CD8-positive, alpha-beta memory T cell (primary cell): ENCODE data around the gene TCOF1. TPM values are rescaled to one million over a fixed set of nuclear protein-coding genes. Genes with fewer than 3 reads are reported as not detected.

ENCODE experiments used
- CTCF ChIA-PET: fragments of 350-600 bp; sonication (Branson Sonifier 250); formaldehyde crosslinking; loops from one replicate; lab custom pipeline; 2021; ENCODE audit warnings: antibody characterized with exemption; lab: Charles Lee
- POLR2A ChIA-PET: fragments of 350-600 bp; sonication (Branson Sonifier 250); formaldehyde crosslinking; loops from one replicate; lab custom pipeline; 2021; ENCODE audit warnings: antibody characterized with exemption; lab: Charles Lee
- DNase-seq, 5 donors: peaks; one replicate each; pipeline versions ENCODE4 v3.0.0 to v3.0.0-alpha.2; 2020 to 2022; ENCODE audit warnings: mixed read lengths in 1 of 5
- H3K27ac ChIP-seq: one replicate; pipeline ENCODE4 v1.7.0; 2013; ENCODE audit warnings: low read depth, mild to moderate bottlenecking, low read length, moderate library complexity
- H3K27me3 ChIP-seq: 2 replicates; pipeline ENCODE4 v1.7.0; 2013; ENCODE audit warnings: low read length, mild to moderate bottlenecking; ENCODE audit not compliant: insufficient read depth, poor library complexity, severe bottlenecking
- H3K36me3 ChIP-seq: 2 replicates; pipeline ENCODE4 v1.7.0; 2013; ENCODE audit warnings: mild to moderate bottlenecking, low read length, moderate library complexity; ENCODE audit not compliant: insufficient read depth
- H3K4me1 ChIP-seq: 2 replicates; pipeline ENCODE4 v1.7.0; 2013; ENCODE audit warnings: mild to moderate bottlenecking, low read length, moderate library complexity; ENCODE audit not compliant: insufficient read depth
- H3K4me3 ChIP-seq: 2 replicates; pipeline ENCODE4 v1.7.0; 2013; ENCODE audit warnings: mild to moderate bottlenecking, low read length
- H3K9me3 ChIP-seq: 2 replicates; pipeline ENCODE4 v1.7.0; 2013; ENCODE audit warnings: mild to moderate bottlenecking, low read length
- H3K27ac Mint-ChIP-seq, 8 donors: one replicate each; pipeline ENCODE4 v1.8.0; 2020 to 2021; ENCODE audit warnings: mixed read lengths in 8 of 8, mild to moderate bottlenecking in 6 of 8, inconsistent platforms in 3 of 8, moderate library complexity in 3 of 8
- H3K27me3 Mint-ChIP-seq, 2 donors: one replicate each; pipeline ENCODE4 v1.8.0; 2020 to 2021; ENCODE audit warnings: mixed read lengths in 2 of 2, mild to moderate bottlenecking in 1 of 2, moderate library complexity in 1 of 2
- H3K36me3 Mint-ChIP-seq, 3 donors: one replicate each; pipeline ENCODE4 v1.8.0; 2020 to 2021; ENCODE audit warnings: mixed read lengths in 3 of 3, inconsistent platforms in 1 of 3, mild to moderate bottlenecking in 1 of 3
- H3K4me1 Mint-ChIP-seq, 3 donors: one replicate each; pipeline ENCODE4 v1.8.0; 2020 to 2021; ENCODE audit warnings: mixed read lengths in 3 of 3, inconsistent platforms in 1 of 3, mild to moderate bottlenecking in 1 of 3
- H3K4me3 Mint-ChIP-seq, 7 donors: one replicate each; pipeline ENCODE4 v1.8.0; 2020 to 2021; ENCODE audit warnings: mixed read lengths in 7 of 7, mild to moderate bottlenecking in 6 of 7, moderate library complexity in 4 of 7, inconsistent platforms in 2 of 7
- H3K9me3 Mint-ChIP-seq, 5 donors: one replicate each; pipeline ENCODE4 v1.8.0; 2020 to 2022; ENCODE audit warnings: mixed read lengths in 5 of 5, mild to moderate bottlenecking in 3 of 5, moderate library complexity in 2 of 5, inconsistent platforms in 1 of 5
- polyA plus RNA-seq: library from polyadenylated mRNA; unstranded; fragments of 300-500 nt; fragmentation: Illumina TruSeq; gene quantifications from one replicate; pipeline ENCODE4 v1.2.3, GENCODE V29; 2021
- total RNA-seq, 2 experiments: library from RNA; stranded (reverse); gene quantifications; one replicate each; pipeline ENCODE4 v1.2.3, GENCODE V29; 2021

The TCOF1 gene
- total and polyA plus RNA-seq, 3 experiments from 2014 or later, result 33.1 to 120 (median 116) TPM

GRCh38 chr5:150436141-150436680 is 78.7 kb downstream of the TCOF1 start:
- Mint-ChIP-seq H3K4me3 (peak overlapping the region in 6 of 7 donors; percentile 39 to 76 (median 62)), H3K27ac (peak overlapping the region; percentile 8 to 94 (median 76)), H3K9me3 (no peaks in the 10 kb centered on the region), H3K27me3 (peaks cover 0 to 2% of the 10 kb centered on the region in 2 donors), H3K4me1 (peaks cover 7 to 10% (median 8%) of the 10 kb centered on the region in 3 donors), H3K36me3 (peaks cover 0 to 4% (median 0%) of the 10 kb centered on the region in 3 donors)
- Histone ChIP-seq H3K27ac (no peak overlapping the region), H3K9me3 (no peaks in the 10 kb centered on the region), H3K4me1 (peaks cover 3% of the 10 kb centered on the region), H3K4me3 (no peak overlapping the region), H3K27me3 (no peaks in the 10 kb centered on the region), H3K36me3 (no peaks in the 10 kb centered on the region)
- DNase-seq, result peak; percentile 80 to 91 (median 85)
- POLR2A ChIA-PET, result interaction anchor here (0.8 to 1.2 kb wide), 3 partner anchors 13 to 26 kb away, joined by 3 to 6 read pairs (median 3); partner anchors contain the start of genes CD74 and RPS14
- CTCF ChIA-PET, result interaction anchor here (0.5 to 2.5 kb wide), 18 partner anchors 8 to 277 kb away, joined by 3 to 12 read pairs (median 4); partner anchors contain the start of genes CD74 and RPS14

DNA sequence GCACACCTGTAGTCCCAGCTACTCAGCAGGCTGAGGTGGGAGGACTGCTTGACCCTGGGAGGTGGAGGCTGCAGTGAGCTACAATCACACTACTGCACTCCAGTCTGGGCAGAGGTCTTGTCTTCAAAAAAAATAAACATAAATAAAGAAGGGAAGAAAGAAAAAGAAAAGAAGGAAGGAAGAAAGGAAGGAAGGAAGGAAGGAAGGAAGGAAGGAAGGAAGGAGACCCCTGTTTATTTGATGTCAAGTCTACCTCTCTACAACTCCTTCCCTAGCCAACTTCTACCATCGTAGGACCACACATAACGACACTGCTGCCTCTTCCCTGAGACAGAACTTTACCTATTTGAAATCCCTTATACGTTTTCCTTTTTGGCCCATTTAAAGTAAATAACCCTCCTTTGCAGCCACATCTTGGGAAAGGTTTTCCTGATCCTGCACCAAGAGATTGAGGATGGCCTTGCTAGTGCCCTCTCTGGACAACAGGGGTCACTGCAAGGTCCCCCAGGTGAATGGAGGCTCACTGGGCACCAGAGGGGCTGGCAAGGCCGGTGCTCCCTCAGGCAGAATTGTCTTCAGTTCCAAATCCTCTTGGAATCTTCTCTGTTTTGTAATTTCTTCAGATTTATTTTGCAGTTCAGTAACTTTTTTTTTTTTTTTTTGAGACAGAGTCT is 81.5 kb downstream of the TCOF1 start:
- H3K9me3 ChIP-seq, result no peaks in the 10 kb centered on the region
- no peak overlapping the region for H3K27ac ChIP-seq
- H3K36me3 Mint-ChIP-seq, result peaks cover 0 to 28% (median 7%) of the 10 kb centered on the region in 3 donors
- ChIA-PET POLR2A (interaction anchor here (0.6 kb wide), 1 partner anchor 173 kb away, joined by 6 read pairs; no protein-coding TSS in a partner anchor), CTCF (interaction anchor here (1.0 to 1.6 kb wide), 3 partner anchors 11 to 93 kb away, joined by 3 to 6 read pairs (median 4); partner anchors contain the start of gene RPS14)
- peaks cover 8% of the 10 kb centered on the region for H3K36me3 ChIP-seq
- no peaks in the 10 kb centered on the region for H3K27me3 ChIP-seq
- peaks cover 3% of the 10 kb centered on the region for H3K4me1 ChIP-seq
- H3K4me3 ChIP-seq, result no peak overlapping the region
- no peak for DNase-seq
- peaks cover 0 to 2% of the 10 kb centered on the region in 2 donors for H3K27me3 Mint-ChIP-seq
- H3K4me3 Mint-ChIP-seq, result no peak overlapping the region
- peaks cover 7 to 10% (median 8%) of the 10 kb centered on the region in 3 donors for H3K4me1 Mint-ChIP-seq
- H3K9me3 Mint-ChIP-seq, result no peaks in the 10 kb centered on the region
- H3K27ac Mint-ChIP-seq, result peak overlapping the region in 1 of 8 donors; percentile 78

DNA sequence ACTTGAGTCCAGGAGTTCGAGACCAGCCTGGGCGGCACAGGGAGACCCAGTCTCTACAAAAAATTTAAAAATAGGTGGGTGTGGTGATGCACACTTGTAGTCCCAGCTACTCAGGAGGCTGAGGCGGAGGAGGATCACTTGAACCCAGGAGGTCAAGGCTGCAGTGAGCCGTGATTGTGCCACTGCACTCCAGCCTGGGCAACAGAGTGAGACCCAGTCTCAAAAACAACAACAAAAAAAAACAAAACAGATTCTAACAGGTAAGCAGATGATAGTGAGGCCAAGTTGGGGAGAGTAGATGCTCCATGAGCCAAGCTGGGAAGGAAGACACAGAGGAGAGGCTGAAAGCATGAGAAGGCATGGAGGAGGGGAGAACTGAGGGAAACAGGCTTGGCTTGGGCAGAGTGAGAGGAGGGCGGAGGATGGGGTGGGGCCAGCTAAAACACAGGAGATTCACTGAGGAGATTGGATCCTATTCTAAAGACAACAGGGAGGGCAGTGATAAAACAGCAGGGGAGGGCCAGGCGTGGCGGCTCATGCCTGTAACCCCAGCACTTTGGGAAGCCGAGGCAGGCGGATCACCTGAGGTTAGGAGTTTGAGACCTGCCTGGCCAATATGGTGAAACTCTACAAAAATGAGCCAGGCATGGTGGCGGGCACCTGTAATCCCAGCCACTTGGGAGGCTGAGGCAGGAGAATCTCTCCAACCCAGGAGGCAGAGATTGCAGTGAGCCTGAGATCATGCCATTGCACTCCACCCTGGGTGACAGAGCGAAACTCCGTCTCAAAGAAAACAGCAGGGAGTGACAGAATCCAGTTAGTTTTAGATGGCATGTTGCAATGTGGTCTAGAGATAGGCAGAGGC is 83.7 kb downstream of the TCOF1 start:
- Histone ChIP-seq H3K27me3 (no peaks in the 10 kb centered on the region), H3K9me3 (no peaks in the 10 kb centered on the region), H3K36me3 (peaks cover 28% of the 10 kb centered on the region), H3K4me1 (peaks cover under 1% of the 10 kb centered on the region), H3K4me3 (no peak overlapping the region), H3K27ac (no peak overlapping the region)
- Mint-ChIP-seq H3K9me3 (no peaks in the 10 kb centered on the region), H3K36me3 (peaks cover 2 to 49% (median 16%) of the 10 kb centered on the region in 3 donors), H3K27ac (peak overlapping the region in 4 of 8 donors; percentile 38 to 60 (median 47)), H3K4me3 (no peak overlapping the region), H3K4me1 (peaks cover 10 to 11% (median 10%) of the 10 kb centered on the region in 3 donors), H3K27me3 (peaks cover 0 to 2% of the 10 kb centered on the region in 2 donors)
- ChIA-PET CTCF (interaction anchor here (1.2 to 1.5 kb wide), 2 partner anchors 8 to 279 kb away, joined by 3 to 6 read pairs; partner anchors contain the start of gene RPS14), POLR2A (no interaction called here)
- DNase-seq, result no peak

DNA sequence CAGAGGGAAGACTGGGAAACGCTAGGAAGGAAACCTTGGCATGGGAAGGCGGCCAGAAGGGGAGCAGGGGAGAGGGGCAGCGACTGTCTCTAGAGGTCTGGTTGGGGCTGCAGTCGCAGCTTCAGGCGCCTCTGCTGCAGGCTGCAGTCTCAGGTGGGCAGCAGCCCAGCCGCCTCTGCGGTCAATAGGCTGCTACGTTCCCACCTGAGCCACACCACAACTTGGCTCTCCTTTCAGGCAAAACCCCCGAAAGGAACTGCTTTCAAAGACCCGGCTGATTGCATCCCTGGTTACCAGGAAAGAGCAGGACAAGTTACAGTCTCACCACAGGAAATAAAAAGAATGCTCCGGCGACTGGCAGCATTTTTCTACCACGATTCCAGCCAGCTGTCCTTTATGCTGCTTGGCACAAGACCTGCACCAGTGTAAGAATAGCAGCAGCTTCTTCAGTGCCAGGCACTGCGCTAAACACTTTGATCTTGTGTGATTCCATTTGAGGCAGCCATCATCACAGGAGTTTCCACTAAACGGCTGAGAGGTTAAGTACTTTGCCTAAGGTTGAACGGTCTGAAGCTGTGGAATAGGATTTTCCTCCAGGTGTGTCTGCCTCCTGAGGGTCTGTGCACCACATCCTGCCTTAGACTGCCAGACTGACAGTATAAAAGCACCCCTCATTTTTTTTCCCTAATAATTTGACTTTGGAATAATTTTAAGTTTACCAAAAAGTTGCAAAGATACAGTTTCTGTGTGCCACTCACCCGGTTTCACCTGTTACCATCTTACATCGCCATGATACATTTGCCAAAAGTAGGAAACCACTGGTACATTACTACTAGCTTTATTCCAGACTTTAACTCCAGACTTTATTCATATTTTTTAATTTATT is 84.6 kb downstream of the TCOF1 start:
- ChIA-PET CTCF (no interaction called here), POLR2A (no interaction called here)
- no peaks in the 10 kb centered on the region for H3K9me3 Mint-ChIP-seq
- no peaks in the 10 kb centered on the region for H3K27me3 ChIP-seq
- H3K36me3 Mint-ChIP-seq, result peaks cover 7 to 58% (median 21%) of the 10 kb centered on the region in 3 donors
- peak overlapping the region in 3 of 8 donors; percentile 17 to 40 (median 30) for H3K27ac Mint-ChIP-seq
- DNase-seq, result no peak
- H3K36me3 ChIP-seq, result peaks cover 37% of the 10 kb centered on the region
- H3K4me1 ChIP-seq, result peaks cover 8% of the 10 kb centered on the region
- no peak overlapping the region for H3K27ac ChIP-seq
- no peaks in the 10 kb centered on the region for H3K9me3 ChIP-seq
- H3K4me1 Mint-ChIP-seq, result peaks cover 15 to 17% (median 15%) of the 10 kb centered on the region in 3 donors
- H3K4me3 Mint-ChIP-seq, result no peak overlapping the region
- peaks cover 0 to 2% of the 10 kb centered on the region in 2 donors for H3K27me3 Mint-ChIP-seq
- H3K4me3 ChIP-seq, result no peak overlapping the region

GRCh38 chr5:150442699-150443080 is 85.2 kb downstream of the TCOF1 start:
- ChIA-PET POLR2A (no interaction called here), CTCF (no interaction called here)
- H3K27me3 Mint-ChIP-seq, result peaks cover 0 to 2% of the 10 kb centered on the region in 2 donors
- H3K4me3 Mint-ChIP-seq, result no peak overlapping the region
- H3K36me3 ChIP-seq, result peaks cover 43% of the 10 kb centered on the region
- H3K4me1 ChIP-seq, result peaks cover 14% of the 10 kb centered on the region
- H3K9me3 ChIP-seq, result no peaks in the 10 kb centered on the region
- H3K4me3 ChIP-seq, result no peak overlapping the region
- DNase-seq, result no peak
- H3K9me3 Mint-ChIP-seq, result no peaks in the 10 kb centered on the region
- H3K36me3 Mint-ChIP-seq, result peaks cover 7 to 64% (median 23%) of the 10 kb centered on the region in 3 donors
- no peak overlapping the region for H3K27ac ChIP-seq
- H3K27ac Mint-ChIP-seq, result no peak overlapping the region
- peaks cover 15 to 23% (median 22%) of the 10 kb centered on the region in 3 donors for H3K4me1 Mint-ChIP-seq
- H3K27me3 ChIP-seq, result no peaks in the 10 kb centered on the region

DNA sequence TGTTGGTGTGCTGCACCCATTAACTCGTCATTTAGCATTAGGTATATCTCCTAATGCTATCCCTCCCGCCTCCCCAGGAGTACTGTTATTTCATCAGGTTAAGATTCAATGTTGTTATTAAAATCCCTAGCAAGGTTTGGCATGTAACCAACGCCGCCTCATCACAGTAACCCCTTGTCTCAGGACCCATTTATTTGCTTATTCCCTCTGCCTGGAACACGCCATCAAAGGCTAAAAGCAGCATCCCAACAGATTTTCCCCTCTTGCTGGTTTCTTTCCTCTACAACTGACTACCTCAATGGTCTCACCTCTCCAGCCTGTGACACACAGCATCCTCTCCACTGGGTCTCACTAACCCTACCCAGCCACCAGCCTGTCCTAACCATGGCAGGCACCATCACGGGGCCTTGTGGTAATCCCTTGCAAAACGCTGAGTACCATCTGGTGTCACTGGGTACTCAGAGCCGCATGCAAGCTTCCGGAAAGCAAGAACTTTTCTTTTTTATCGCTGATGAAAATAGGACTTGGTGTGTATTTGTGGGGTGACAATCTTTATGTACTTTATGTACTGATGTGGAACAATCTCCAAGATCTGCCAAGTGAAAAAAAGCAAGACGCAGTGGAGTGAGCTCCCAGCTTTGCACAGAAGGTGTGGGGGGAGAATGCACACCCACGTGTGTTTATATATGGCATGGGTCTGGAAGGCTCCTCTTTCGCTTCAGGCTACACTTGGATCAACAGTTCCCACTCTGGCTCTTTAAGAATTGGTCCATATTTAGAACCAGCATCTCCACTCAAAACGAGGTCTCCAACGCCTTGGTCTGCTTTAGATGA is 86.0 kb downstream of the TCOF1 start:
- H3K9me3 Mint-ChIP-seq, result no peaks in the 10 kb centered on the region
- H3K4me1 ChIP-seq, result peaks cover 22% of the 10 kb centered on the region
- ChIA-PET POLR2A (no interaction called here), CTCF (no interaction called here)
- H3K36me3 Mint-ChIP-seq, result peaks cover 11 to 72% (median 27%) of the 10 kb centered on the region in 3 donors
- peaks cover 47% of the 10 kb centered on the region for H3K36me3 ChIP-seq
- peak overlapping the region in 1 of 8 donors; percentile 59 for H3K27ac Mint-ChIP-seq
- DNase-seq, result no peak
- H3K9me3 ChIP-seq, result no peaks in the 10 kb centered on the region
- H3K27me3 Mint-ChIP-seq, result peaks cover 0 to 2% of the 10 kb centered on the region in 2 donors
- no peak overlapping the region for H3K27ac ChIP-seq
- no peak overlapping the region for H3K4me3 Mint-ChIP-seq
- no peaks in the 10 kb centered on the region for H3K27me3 ChIP-seq
- peaks cover 23 to 31% (median 29%) of the 10 kb centered on the region in 3 donors for H3K4me1 Mint-ChIP-seq
- no peak overlapping the region for H3K4me3 ChIP-seq
